ENCODE data around the gene SVIL.
"Not testable (repeated sequence)": the region's sequence is repeated elsewhere in the genome, so short reads cannot be mapped to it uniquely, and the experiment has no call there.

GRCh38 chr10:29553116-29553515 is 81.7 kb downstream of the SVIL start:
- TF ChIP-seq, protein P1, sequence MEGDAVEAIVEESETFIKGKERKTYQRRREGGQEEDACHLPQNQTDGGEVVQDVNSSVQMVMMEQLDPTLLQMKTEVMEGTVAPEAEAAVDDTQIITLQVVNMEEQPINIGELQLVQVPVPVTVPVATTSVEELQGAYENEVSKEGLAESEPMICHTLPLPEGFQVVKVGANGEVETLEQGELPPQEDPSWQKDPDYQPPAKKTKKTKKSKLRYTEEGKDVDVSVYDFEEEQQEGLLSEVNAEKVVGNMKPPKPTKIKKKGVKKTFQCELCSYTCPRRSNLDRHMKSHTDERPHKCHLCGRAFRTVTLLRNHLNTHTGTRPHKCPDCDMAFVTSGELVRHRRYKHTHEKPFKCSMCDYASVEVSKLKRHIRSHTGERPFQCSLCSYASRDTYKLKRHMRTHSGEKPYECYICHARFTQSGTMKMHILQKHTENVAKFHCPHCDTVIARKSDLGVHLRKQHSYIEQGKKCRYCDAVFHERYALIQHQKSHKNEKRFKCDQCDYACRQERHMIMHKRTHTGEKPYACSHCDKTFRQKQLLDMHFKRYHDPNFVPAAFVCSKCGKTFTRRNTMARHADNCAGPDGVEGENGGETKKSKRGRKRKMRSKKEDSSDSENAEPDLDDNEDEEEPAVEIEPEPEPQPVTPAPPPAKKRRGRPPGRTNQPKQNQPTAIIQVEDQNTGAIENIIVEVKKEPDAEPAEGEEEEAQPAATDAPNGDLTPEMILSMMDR (IDR thresholded peaks at IDR 0.05 in 4 of 5, conservative IDR thresholded peaks at IDR 0.05 in 1 of 5) = not testable (repeated sequence)
- TF ChIP-seq POLR2A (IDR thresholded peaks at IDR 0.05) = not testable (repeated sequence)
